Measurements from ENCODE around the gene FKBP10.

FKBP10 gene

DNA sequence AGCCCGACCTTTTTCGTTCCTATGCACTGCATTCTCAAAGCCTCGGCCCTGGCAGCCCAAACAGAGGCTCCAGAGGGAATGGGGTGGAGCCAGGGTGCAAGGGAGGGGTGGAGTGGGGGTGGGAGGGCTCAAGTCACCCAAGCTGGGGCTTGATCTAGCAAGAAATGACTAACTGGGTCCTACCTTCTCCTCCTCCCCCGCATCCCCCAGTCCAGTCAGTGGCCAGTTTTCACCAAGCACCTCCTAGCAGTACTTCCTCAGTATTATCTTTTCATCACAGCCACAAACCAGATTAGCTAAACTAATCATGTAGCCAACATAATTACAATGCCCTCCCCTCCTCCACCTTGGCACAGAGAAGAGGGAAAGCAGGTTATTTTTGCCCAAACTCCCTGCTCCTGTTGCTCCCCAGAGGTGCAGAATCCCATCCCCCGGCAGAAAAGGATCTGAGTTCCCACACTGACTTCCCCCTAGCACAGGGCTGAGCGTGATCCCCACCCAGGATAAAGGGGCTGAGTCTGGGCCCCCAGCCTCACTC is 28.5 kb upstream of the FKBP10 start:
- no peak for DNase-seq (ENCODE audit: low read depth in 2 of 2)

GRCh38 chr17:41785091-41785858 is 27.5 kb upstream of the FKBP10 start:
- no peak for DNase-seq (ENCODE audit: low read depth in 2 of 2)

DNA sequence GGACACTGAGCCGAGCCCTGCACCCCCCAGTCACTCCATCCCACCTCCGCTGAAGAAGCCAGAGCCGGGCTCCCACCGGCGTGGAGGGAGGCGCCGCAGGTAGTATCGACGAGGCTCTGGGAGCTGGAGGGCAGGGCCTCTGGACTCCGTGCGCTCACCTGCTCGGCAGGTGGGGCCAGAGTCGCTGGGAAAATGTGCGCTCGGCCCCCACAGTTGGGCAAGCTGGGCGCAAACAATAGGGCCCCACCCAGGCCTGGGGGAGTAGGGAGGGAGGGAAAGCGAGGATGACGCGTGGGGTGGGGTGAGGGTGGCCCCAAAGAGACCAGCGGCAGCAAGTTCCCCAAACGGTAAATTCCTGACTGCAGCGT is 27.0 kb upstream of the FKBP10 start:
- no peak for DNase-seq (ENCODE audit: low read depth in 2 of 2)

GRCh38 chr17:41786227-41787020 is 26.4 kb upstream of the FKBP10 start, which contains the start of gene JUP:
TSS of gene JUP (minus strand) at chr17:41786711. CDS start at chr17:41771854, 14,857 bp downstream.
- peak; percentile 82 to 91 for DNase-seq (ENCODE audit: low read depth in 2 of 2)

GRCh38 chr17:41787021-41787418 is 25.8 kb upstream of the FKBP10 start:
- no peak for DNase-seq (ENCODE audit: low read depth in 2 of 2)

GRCh38 chr17:41792845-41793783 is 19.7 kb upstream of the FKBP10 start:
- no peak for DNase-seq (ENCODE audit: low read depth in 2 of 2)

- DNase-seq (ENCODE audit: low read depth in 2 of 2) = no peak
These were observed 18.8 kb upstream of the FKBP10 start for GRCh38 chr17:41793784-41794539.

DNA sequence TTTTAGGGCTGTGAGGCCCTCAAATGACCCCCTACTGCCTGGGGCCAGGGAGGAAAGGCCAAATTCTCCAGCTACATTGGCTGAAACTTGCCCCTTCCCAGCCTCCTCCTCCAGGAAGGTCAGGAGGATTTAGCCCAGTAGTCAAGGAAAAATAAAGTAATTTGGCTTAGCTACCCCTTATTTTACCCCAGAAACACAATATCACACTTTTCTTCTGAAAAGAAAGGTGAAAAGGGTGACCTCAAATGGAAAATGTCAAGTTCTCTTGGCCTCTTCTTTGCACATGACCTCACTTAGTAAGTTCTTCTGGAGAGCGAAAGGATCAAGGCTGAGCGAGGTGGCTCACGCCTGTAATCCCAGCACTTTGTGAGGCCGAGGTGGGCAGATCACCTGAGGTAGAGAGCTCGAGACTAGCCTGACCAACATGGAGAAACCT is 18.2 kb upstream of the FKBP10 start:
- DNase-seq (ENCODE audit: low read depth in 2 of 2) = no peak

DNA sequence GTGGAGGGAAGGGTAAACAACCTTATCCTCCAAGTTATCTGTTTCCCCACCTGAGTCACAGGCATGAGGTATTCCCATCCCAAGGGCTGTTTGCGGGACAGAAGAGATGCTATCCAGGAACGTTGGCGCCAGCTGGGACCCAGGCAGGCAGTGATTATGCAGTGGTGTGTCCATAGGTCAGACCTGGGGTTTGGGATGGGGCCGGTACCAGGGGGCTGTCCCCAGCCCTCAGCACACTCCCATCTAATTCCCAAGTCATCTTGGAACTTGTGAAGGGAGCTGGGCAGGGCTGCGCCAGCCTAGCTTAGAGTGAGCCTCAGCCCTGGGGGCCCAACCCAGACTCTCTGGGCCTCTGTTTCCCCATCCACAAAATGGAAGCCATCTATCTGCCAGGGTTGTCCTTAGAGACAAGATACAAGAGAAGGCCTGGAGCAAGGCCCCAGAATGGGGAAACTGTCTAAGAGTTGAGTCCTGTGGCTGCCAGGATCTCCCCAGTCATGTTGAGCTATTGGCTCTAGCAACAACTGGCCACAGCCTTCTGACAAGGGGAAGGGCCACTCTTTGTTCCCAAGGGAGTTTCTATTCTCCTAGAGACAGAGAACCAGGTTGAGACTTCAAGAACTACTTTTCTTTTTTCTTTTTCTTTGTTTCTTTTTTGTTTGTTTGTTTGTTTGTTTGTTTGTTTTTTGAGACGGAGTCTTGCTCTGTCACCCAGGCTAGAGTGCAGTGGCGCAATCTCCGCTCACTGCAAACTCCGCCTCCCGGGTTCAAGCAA is 16.5 kb upstream of the FKBP10 start:
- no peak for DNase-seq (ENCODE audit: low read depth in 2 of 2)

DNA sequence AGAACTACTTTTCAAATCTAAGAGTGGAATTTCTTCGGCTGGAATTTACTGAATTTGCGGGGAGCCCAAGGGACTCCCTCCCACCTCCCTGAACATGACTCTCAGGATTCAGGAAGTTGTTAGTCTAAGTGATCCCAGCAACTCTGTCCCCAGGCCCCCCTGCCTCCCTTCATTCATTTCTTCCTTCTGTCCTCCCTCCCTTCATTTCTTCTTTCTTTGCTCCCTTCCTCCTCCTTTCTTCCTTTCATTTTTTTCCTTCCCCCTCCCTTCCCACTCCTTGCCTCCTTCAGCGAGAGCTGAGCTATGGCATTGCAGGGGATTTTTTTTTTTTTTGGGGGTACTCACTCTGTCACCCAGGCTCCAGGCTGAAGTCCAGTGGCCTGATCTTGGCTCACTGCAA is 15.4 kb upstream of the FKBP10 start:
- DNase-seq (ENCODE audit: low read depth in 2 of 2) = no peak

GRCh38 chr17:41799366-41799765 is 13.4 kb upstream of the FKBP10 start:
- DNase-seq (ENCODE audit: low read depth in 2 of 2) = no peak

DNA sequence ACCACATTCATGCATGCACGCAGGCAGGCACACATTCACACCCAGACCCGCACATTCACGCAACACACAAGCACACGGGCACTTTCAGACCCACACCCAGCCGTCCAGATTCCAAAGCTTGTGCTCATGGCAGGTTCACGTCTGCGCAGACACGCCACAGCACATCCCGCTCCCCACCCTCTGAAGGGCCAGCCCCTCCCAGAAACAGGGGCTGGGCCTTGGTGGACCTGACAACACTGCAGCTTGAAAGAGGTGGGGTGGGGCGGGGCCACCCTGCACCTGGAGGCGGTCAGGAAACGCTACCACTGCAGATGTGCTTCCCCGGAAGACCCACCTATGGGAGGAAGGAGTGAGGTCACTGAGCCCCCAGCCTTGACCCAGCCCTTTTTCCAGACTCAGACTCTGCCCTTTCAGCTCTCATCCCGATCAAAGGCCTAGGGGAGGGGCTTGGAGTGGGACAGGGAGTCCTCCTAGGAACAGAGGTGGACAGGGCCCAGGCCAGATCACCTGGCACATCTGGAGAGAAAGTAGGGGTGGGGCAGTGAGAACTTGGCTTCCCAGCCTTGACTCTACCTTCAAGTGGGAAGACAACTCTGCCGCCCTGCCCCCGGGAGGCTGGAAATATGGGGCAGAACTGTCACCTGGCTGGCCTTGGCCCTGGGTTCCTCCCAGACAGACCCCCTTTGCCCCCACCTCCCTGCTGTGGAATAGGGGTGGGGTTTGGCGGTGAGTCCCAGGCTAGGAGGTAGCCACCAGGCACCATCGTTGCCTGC is 12.0 kb upstream of the FKBP10 start:
- DNase-seq (ENCODE audit: low read depth in 2 of 2) = no peak

DNA sequence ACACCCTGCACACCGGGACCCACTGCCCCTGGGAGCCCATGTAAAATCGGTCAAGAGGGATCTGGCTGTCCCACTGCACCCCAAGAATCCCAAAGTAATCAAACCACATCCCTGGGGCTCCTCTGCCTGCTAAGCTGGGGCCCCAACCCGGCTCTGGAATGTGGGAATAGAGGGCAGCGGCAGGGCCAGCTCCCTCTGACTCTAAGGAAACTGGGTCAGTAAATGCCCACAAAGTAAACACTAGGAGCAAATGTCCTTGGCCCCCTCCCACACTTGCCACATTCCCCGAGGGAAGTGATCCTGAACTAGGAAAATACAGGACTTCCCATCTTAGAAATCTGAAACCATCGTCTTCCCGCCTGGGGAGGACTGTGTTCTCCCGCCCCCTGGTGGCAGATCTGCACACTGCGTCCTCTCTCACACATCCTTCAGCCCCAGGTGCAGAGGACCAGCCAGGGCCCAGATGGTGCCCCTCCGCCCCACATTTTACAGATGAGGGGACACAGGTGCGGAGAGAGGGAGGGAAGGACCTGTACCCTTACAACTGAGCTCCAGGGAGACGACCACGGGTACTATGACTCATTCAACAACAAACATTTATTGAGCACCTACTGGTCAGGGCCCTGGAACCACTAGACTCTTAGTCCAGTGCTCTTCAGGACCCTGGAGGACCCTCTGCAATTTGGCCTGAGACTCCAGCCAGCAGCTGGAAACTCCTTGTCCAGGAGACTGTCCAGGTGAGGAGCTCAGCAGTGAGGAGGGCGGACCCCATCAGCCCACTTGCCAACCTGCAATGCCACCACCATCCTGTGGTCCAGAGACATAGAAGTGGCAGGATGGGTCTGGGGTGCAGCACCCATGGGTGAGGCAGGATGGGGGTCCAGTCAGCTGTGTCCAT is 11.2 kb upstream of the FKBP10 start:
- peak; percentile 60 to 63 for DNase-seq (ENCODE audit: low read depth in 2 of 2)

- no peak for DNase-seq (ENCODE audit: low read depth in 2 of 2)
These were observed 9.5 kb upstream of the FKBP10 start for GRCh38 chr17:41803049-41804020.

- DNase-seq (ENCODE audit: low read depth in 2 of 2) = no peak
These were observed 5.9 kb upstream of the FKBP10 start for GRCh38 chr17:41806685-41807445.
